ENCODE measurements around the gene SIL1. TPM values are rescaled to one million over a fixed set of nuclear protein-coding genes. Genes with fewer than 3 reads are reported as not detected.

The SIL1 gene
- total and polyA plus RNA-seq, 2 donors (not counting 3 experiments of a cell fraction or from before 2014, with no cell fraction given): 47.6 to 67.2 TPM

- Histone ChIP-seq H3K4me2 (ENCODE audit: insufficient read depth, low read length) (no peak overlapping the region), H3K4me1 (ENCODE audit: control insufficient read depth, extremely low read depth, insufficient read depth, low read length) (peaks cover 13% of the 10 kb centered on the region), H4K20me1 (replicated peaks; ENCODE audit: control insufficient read depth, extremely low read depth, insufficient read depth, low read length) (no peaks in the 10 kb centered on the region), H3K27ac (ENCODE audit: insufficient read depth, low read depth, low read length) (peak overlapping the region; percentile 52), H3K36me3 (ENCODE audit: control insufficient read depth in 2 of 2, extremely low read depth in 1 of 2, insufficient read depth in 2 of 2, low read length in 2 of 2) (no peaks in the 10 kb centered on the region), H2AFZ (ENCODE audit: low read depth, low read length) (no peak overlapping the region), H3K9me3 (replicated peaks; ENCODE audit: control insufficient read depth, insufficient read depth, low read length) (no peaks in the 10 kb centered on the region), H3K79me2 (ENCODE audit: control insufficient read depth, insufficient read depth, low read length) (no peaks in the 10 kb centered on the region), H3K9ac (replicated peaks; ENCODE audit: extremely low read depth, insufficient read depth, low read length) (no peak overlapping the region), H3K27me3 (ENCODE audit: control insufficient read depth in 2 of 2, insufficient read depth in 2 of 2, low read length in 2 of 2) (no peaks in the 10 kb centered on the region), H3K9me1 (replicated peaks; ENCODE audit: control insufficient read depth, extremely low read depth, insufficient read depth, low read length) (no peaks in the 10 kb centered on the region), H3K4me3 (replicated peaks in 1 of 3; ENCODE audit: insufficient read depth in 1 of 3, low read depth in 1 of 3, low read length in 3 of 3) (no peak overlapping the region)
- intact Hi-C loops (cut with micrococcal nuclease) (no loop called here), dilution Hi-C loops (cut with MboI; ENCODE audit: extremely low pct_ligation_motif_present, low sequenced_read_pairs) (no loop called here)
- no TSS peak for BruUV-seq (replicated peaks)
- POLR2A ChIA-PET: interaction anchor here (0.6 to 0.7 kb wide), 2 partner anchors 101 to 243 kb away, joined by 3 to 7 read pairs; no protein-coding TSS in a partner anchor
- peak; percentile 66 for DNase-seq (ENCODE audit: low read depth, low spot score)
- FAIRE-seq: peak; percentile 35
- CTCF ChIA-PET: interaction anchor here (1.4 to 2.4 kb wide), 5 partner anchors 10 to 29 kb away, joined by 3 to 9 read pairs (median 7); no protein-coding TSS in a partner anchor
- TF ChIP-seq MAX (IDR thresholded peaks at IDR 0.05; ENCODE audit: insufficient read depth, insufficient read length): no peak
- TF ChIP-seq EZH2 (IDR thresholded peaks at IDR 0.05; ENCODE audit: borderline replicate concordance, low read depth, low read length, severe bottlenecking): no peak
- no peak for TF ChIP-seq FOS (IDR thresholded peaks at IDR 0.05; ENCODE audit: borderline replicate concordance, insufficient read depth, low read length)
- TF ChIP-seq POLR2A (IDR thresholded peaks at IDR 0.05; ENCODE audit: low read depth, low read length): no peak
- no peak for TF ChIP-seq POLR2AphosphoS5 (IDR thresholded peaks at IDR 0.05; ENCODE audit: insufficient read depth, low read depth, low read length)
- TF ChIP-seq JUN (IDR thresholded peaks at IDR 0.05; ENCODE audit: borderline replicate concordance, insufficient read depth, insufficient read length, low read depth): no peak
- no peak for TF ChIP-seq MYC (IDR thresholded peaks at IDR 0.05; ENCODE audit: low read depth, low read length)
- TF ChIP-seq GATA2 (IDR thresholded peaks at IDR 0.05; ENCODE audit: insufficient read depth, insufficient read length, low read depth, low read length): no peak
- no peak for TF ChIP-seq CTCF (IDR thresholded peaks at IDR 0.05; ENCODE audit: extremely low read depth in 1 of 2, insufficient read depth in 1 of 2, low read depth in 1 of 2, low read length in 2 of 2)
These were observed 222.9 kb downstream of the SIL1 start for GRCh38 chr5:138975098-138975847.
